Measurements from ENCODE around the gene USP4. TPM values are rescaled to one million over a fixed set of nuclear protein-coding genes. Genes with fewer than 3 reads are reported as not detected.

The USP4 gene
- total and polyA plus RNA-seq, 2 of the 13 experiments (the other 11 are each of a cell fraction or from before 2014, with no cell fraction given): 9.2 to 20.8 TPM

- TF ChIP-seq MLXIP (CRISPR knock-in tag; IDR thresholded peaks at IDR 0.05; ENCODE audit: borderline replicate concordance) (0 out of 2 replicates have a peak, but pooled peaks have one; percentile 20), ZNF30 (CRISPR knock-in tag; IDR thresholded peaks at IDR 0.05) (peak; percentile 96), ZNF33B (CRISPR knock-in tag; IDR thresholded peaks at IDR 0.05) (peak; percentile 99), NFE2L1 (CRISPR knock-in tag; IDR thresholded peaks at IDR 0.05; ENCODE audit: borderline replicate concordance) (no peak), ZNF891 (CRISPR knock-in tag; IDR thresholded peaks at IDR 0.05) (peak; percentile 93), PAF1 (CRISPR knock-in tag; IDR thresholded peaks at IDR 0.05) (no peak), ZNF746 (CRISPR knock-in tag; IDR thresholded peaks at IDR 0.05) (peak; percentile 82), ZNF263 (CRISPR knock-in tag; IDR thresholded peaks at IDR 0.05) (no peak), ZNF839 (CRISPR knock-in tag; IDR thresholded peaks at IDR 0.05; ENCODE audit: borderline replicate concordance) (peak; percentile 71; the same call in 1 of the 2 replicates), CC2D1A (CRISPR knock-in tag; IDR thresholded peaks at IDR 0.05) (0 out of 2 replicates have a peak, but pooled peaks have one; percentile 28), AHDC1 (CRISPR knock-in tag; IDR thresholded peaks at IDR 0.05; ENCODE audit: borderline replicate concordance) (peak; percentile 58; the same call in 1 of the 2 replicates), JUNB (CRISPR knock-in tag; IDR thresholded peaks at IDR 0.05; ENCODE audit: borderline replicate concordance) (peak; percentile 88), ZNF513 (CRISPR knock-in tag; conservative IDR thresholded peaks at IDR 0.05) (no peak), ZNF207 (IDR thresholded peaks at IDR 0.05; ENCODE audit: borderline replicate concordance) (no peak), ONECUT2 (CRISPR knock-in tag; IDR thresholded peaks at IDR 0.05) (no peak), HOXD1 (CRISPR knock-in tag; IDR thresholded peaks at IDR 0.05) (peak; percentile 67; the same call in 1 of the 2 replicates), MAFG (CRISPR knock-in tag; IDR thresholded peaks at IDR 0.05) (no peak), ZSCAN29 (CRISPR knock-in tag; conservative IDR thresholded peaks at IDR 0.05) (no peak), ZNF703 (CRISPR knock-in tag; IDR thresholded peaks at IDR 0.05; ENCODE audit: borderline replicate concordance) (peak; percentile 91)
Observed at GRCh38 chr3:49339941-49340800, at the start of gene USP4 (continued).

Measured in HepG2 (cell line).